NCI-H128 (cell line): ENCODE results near the gene FOXO1.

ENCODE experiments used
- DNase-seq: peaks from one replicate; lab custom pipeline; 2025; ENCODE audit not compliant: unreplicated experiment; lab: John Stamatoyannopoulos, UW

The FOXO1 gene

GRCh38 chr13:40550130-40550529 lies 116.3 kb downstream of the FOXO1 start:
- no peak for DNase-seq

GRCh38 chr13:40549500-40550094 lies 116.8 kb downstream of the FOXO1 start:
- no peak for DNase-seq

- no peak for DNase-seq
Measured at GRCh38 chr13:40547591-40548315, 118.7 kb downstream of the FOXO1 start.

GRCh38 chr13:40546047-40546446 lies 120.4 kb downstream of the FOXO1 start:
- no peak for DNase-seq

GRCh38 chr13:40540328-40541044 lies 126.0 kb downstream of the FOXO1 start:
- DNase-seq, result no peak

- no peak for DNase-seq
Measured at GRCh38 chr13:40539576-40540327, 126.7 kb downstream of the FOXO1 start.

- DNase-seq, result no peak
Measured at GRCh38 chr13:40537146-40537895, 129.1 kb downstream of the FOXO1 start.

GRCh38 chr13:40536443-40537113 lies 129.9 kb downstream of the FOXO1 start:
- DNase-seq, result no peak

GRCh38 chr13:40535345-40535836 lies 131.1 kb downstream of the FOXO1 start:
- no peak for DNase-seq

GRCh38 chr13:40534456-40534855 lies 132.0 kb downstream of the FOXO1 start:
- no peak for DNase-seq

GRCh38 chr13:40533072-40533471 lies 133.4 kb downstream of the FOXO1 start:
- DNase-seq, result no peak

- no peak for DNase-seq
Measured at GRCh38 chr13:40530961-40531360, 135.5 kb downstream of the FOXO1 start.

GRCh38 chr13:40528881-40529280 lies 137.6 kb downstream of the FOXO1 start:
- no peak for DNase-seq

GRCh38 chr13:40527914-40528313 lies 138.5 kb downstream of the FOXO1 start:
- no peak for DNase-seq

- DNase-seq, result no peak
Measured at GRCh38 chr13:40522282-40522681, 144.2 kb downstream of the FOXO1 start.

- no peak for DNase-seq
Measured at GRCh38 chr13:40520916-40521315, 145.5 kb downstream of the FOXO1 start.

GRCh38 chr13:40519637-40520036 lies 146.8 kb downstream of the FOXO1 start:
- no peak for DNase-seq

GRCh38 chr13:40518481-40518882 lies 148.0 kb downstream of the FOXO1 start:
- no peak for DNase-seq

GRCh38 chr13:40517486-40518480 lies 148.7 kb downstream of the FOXO1 start:
- DNase-seq, result no peak
